GF-D8 (cell line): ENCODE results near the gene POLE2.
"Not testable (repeated sequence)": the region's sequence is repeated elsewhere in the genome, so short reads cannot be mapped to it uniquely, and the experiment has no call there.

Experiments used
- DNase-seq: peaks from one replicate; lab custom pipeline; 2025; lab: John Stamatoyannopoulos, UW

POLE2 gene, protein sequence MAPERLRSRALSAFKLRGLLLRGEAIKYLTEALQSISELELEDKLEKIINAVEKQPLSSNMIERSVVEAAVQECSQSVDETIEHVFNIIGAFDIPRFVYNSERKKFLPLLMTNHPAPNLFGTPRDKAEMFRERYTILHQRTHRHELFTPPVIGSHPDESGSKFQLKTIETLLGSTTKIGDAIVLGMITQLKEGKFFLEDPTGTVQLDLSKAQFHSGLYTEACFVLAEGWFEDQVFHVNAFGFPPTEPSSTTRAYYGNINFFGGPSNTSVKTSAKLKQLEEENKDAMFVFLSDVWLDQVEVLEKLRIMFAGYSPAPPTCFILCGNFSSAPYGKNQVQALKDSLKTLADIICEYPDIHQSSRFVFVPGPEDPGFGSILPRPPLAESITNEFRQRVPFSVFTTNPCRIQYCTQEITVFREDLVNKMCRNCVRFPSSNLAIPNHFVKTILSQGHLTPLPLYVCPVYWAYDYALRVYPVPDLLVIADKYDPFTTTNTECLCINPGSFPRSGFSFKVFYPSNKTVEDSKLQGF

DNA sequence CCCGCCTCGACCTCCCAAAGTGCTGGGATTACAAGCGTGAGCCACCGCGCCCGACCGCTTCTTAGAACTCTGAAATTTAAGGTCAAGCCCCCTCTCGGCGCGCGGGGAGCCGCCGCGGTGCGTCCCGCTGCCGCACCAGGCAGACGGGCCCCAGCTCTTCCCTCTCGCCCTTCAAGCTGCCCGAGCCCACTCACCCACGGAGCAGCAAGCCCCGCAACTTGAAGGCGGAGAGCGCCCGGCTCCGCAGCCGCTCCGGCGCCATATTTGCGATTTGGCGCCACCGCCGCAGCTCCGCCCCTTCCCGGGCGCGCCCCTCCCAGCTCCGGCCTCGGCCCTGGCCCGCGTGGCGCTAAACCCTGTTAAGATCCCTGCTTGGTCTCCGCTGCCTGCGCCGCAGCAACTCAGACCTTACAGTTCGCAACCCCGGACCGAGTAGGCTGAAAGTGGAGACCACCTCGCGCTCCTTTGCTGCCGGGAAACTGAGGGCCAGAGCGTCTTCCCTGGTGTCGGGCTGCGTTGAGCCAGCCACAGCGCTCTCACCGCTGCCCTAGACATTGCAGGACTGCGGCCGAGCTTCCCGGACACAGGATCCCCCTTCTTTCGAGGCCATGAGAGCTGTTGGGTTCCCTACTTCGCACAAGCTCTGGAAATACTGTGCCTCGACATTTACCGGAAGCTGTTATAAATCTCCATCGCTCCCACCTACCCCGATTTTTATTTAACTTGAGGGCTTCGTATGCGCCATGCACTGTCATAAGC lies at the start of gene POLE2:
TSS of gene POLE2 (minus strand) at position 273 of the 759 bp plus-strand sequence. CDS start at position 262, 11 bp downstream.
- DNase-seq: peak; percentile 55

DNA sequence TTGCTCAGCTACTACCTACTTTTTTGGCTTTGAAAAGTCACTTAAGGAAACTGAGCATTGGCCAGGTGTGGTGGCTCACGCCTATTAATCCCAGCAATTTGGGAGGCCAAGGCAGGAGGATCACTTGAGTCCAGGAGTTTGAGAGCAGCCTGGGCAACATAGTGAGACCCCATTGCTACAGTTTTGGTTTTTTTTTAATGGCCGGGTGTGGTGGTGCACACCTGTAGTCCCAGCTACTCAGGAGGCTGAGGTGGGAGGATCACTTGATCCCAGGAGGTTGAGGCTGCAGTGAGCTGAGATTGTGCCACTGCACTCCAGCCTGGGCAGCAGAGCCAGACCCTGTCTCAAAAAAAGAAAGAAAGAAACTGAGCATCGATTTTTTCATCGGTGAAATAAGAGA lies 47.7 kb upstream of the POLE2 start:
- DNase-seq: not testable (repeated sequence)

DNA sequence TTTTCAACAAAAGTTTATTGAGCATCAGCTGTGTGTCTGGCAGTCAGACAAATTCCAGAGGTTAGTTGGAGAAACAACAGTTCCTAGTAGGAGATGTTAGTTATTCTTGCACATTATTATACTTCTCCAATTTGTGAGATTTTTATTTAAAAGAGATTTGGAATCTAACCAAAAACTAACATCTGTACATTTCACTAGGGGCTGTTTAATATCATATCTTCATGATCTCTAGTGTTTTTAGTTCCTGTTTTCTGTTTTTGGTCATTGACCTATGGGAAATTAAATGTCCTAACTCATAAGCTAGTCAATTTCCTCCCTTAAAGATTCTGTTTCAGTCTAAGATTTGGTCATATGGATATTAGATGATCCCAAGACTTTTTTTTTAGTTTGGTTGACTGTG lies 45.8 kb upstream of the POLE2 start:
- DNase-seq: no peak

DNA sequence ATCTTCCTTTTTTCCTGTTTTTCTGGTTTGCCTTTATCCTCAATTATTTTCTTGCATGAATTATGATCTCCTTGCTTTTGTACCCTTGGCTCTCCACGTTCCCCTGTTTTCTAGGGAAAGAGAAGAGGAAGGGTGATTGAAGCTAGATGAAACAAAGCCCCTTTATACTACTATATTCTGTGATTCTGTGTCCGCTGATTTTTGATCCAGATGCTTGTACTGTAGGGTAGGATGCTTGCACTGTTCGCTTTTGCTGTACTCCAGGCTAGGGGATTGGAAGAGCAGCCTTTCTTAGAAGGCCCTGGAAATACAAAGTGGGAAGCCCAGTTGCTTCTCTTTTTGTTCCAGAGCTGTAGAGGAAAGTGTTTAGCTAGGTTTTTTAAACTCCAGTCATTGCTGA lies 44.9 kb upstream of the POLE2 start:
- DNase-seq: no peak

DNA sequence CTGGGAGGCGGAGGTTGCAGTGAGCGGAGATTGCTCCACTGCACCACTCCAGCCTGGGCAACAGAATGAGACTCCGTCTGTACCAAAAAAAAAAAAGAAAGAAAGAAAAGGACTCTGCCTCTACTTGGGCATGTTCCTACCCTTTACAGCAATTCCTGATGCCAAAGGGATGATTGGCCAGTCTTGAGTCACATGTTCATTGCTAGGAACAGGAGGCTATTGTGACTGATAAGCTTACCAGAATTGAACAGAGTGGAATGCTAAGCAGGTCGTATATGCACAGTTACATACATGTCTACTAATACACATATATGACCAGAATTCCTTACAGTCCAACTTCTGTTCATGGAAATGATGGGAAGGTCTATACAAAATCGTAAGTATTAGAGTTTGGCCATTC lies 39.2 kb upstream of the POLE2 start:
- DNase-seq: no peak

DNA sequence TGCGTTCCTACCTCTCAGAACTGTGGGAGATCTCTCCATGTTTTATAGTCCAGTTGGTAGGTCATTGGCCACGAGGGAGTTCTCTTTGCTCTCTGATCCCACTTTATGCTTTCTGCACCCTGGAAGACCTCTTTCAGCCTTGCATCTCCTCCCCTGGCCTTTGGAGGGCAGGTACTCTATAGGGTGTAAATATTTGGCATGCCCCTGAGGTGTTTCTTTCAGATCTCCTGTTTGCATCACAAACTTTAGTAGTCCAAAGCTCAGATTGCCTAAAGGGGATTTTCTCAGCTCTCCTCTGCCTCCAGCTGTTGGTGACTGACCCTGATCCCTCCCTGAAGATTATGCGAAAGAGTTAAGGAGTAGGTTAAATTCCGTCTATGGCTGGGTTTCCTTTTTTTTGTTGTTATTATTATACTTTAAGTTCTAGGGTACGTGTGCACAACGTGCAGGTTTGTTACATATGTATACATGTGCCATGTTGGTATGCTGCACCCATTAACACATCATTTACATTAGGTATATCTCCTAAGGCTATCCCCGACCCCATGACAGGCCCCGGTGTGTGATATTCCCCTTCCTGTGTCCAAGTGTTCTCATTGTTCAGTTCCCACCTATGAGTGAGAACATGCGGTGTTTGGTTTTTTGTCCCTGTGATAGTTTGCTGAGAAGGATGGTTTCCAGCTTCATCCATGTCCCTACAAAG lies 33.9 kb upstream of the POLE2 start:
- DNase-seq: not testable (repeated sequence)

DNA sequence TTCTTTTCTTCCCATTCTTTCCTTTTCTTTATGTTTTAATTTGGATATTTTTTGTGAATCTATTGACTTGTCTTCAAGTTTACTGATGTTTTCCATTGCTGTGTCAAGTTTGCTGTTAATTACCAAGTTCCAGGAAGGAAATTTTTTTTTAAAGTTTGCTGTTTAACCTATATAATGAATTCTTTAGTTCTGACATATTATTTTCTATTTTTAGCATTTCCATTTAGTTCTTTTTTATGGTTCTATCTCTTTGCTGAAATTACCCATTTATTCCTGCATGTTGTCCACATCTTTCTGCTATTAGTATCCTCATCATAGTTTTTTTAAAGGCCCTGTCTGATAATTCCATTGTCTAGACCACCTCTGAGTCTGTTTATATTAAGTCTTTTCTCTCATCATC lies 32.7 kb upstream of the POLE2 start:
- no peak for DNase-seq

DNA sequence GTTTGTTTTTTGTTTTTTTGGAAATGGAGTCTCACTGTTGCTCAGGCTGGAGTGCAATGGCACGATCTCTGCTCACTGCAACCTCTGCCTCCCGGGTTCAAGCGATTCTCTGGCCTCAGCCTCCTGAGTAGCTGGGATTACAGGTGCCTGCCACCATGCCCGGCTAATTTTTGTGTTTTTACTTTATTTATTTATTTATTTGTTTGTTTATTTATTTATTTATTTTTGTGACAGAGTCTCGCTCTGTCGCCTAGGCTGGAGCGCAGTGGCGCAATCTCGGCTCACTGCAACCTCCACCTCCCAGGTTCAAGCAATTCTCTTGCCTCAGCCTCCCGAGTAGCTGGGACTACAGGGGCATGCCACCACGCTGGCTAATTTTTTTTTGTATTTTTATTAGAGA lies 23.0 kb upstream of the POLE2 start:
- DNase-seq: not testable (repeated sequence)

DNA sequence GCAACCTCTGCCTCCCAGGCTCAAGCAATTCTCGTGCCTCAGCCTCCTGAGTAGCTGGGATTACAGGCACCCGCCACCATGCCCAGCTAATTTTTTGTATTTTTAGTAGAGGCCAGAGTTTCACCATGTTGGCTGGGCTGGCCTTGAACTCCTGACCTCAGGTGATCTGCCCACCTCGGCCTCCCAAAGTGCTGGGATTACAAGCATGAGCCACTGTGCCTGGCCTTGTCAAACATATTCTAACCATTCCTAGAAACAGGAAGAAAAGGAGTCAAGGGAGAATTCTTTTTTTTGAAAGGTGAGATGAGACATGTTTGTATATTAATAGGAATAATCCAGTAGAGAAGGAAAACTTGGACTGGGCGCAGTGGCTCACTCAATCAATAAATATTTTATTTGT lies 16.5 kb upstream of the POLE2 start:
- not testable (repeated sequence) for DNase-seq

DNA sequence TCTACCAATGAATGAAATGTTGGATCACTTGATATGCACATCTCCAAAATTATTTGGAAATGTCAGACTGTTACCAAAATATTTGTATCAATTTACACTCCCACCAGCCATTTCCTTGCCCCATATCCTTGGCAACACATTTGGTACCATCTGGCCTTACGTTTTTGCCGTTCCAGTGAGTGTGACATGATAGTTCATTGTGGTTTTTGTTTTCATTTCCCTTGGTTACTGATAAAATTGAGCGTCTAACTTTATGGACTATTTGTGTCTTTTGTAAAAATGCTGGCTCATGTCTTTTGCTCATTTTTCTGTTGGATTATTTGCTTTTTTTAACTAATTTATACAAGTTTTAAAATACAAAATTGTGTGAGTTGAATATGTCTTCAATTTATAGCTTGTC lies 16.0 kb upstream of the POLE2 start:
- DNase-seq: no peak

DNA sequence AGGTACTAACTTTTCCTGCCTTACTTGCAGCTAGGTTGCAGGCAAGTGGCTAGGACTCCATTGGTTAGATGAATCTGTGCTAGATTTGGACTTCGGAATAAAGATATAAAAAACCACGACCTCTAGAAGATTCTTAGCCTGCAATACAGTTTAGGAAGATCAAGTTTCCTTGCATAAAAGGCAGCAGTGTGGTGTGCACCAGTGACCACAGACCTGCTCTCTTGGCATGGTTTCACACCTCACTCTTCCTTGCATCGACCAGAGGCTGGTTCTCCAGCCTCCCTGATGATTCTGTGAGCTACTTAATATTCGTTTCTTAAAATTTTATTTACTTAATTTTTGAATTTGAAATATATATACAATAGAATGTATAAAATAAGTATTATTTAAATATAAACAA lies 14.7 kb upstream of the POLE2 start:
- no peak for DNase-seq

DNA sequence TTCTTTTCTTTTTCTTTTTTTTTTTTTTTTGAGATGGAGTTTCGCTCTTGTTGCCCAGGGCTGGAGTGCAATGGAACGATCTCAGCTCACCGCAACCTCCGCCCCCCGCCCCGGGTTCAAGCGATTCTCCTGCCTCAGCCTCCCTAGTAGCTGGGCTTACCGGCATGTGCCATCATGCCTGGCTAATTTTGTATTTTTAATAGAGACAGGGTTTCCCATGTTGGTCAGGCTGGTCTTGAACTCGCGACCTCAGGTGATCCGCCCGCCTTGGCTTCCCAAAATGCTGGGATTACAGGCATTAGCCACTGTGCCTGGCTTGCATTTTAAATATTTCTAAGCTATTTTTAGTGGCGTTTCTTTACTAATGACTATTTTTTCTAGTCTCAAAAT lies 5.7 kb upstream of the POLE2 start:
- DNase-seq: not testable (repeated sequence)

DNA sequence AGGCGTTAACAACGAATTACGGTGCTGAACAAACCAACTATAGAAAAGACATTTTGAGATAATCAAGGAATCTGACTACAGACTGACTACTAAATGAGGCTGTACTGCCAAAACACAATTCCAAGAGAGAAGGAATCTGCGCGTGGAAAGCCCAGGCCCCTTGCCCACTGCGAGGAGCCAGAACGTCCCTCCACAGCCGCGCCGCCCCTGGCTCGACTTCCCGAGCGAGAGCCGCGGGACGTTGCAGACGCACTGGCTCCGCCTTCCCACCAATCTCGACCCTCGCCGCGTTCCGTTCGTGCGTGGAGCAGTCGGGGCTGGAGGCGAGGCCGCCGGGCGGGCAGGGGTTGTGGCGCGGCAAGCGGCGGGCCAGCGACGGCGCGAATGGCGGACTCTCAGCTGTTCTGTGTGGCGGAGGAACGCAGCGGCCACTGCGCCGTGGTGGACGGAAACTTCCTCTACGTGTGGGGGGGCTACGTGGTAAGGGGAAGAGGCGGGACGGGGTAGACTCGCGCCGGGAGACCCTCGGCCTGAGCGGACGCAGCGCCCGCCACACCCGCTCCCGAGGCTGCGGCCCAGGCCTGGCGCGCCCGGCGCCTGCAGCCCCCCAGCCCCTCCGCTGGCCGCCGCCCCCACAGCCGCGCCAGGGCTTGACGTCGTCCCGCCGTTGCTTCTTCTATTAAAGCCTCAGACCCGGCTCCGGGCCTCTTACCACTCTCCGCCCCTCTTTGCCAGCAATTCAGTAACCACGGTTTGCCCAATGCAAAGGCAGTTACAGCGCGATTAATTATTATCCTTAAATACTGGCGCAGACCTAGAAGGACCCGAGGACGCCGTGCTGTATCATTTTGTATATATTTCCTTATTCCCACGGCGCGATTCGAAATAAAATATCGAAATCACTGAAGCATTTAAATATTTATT lies 5.1 kb upstream of the POLE2 start, which contains the start of gene KLHDC1:
TSS of gene KLHDC1 (plus strand) at position 310 of the 924 bp plus-strand sequence. CDS start at position 385, 75 bp downstream.
- peak; percentile 38 for DNase-seq

DNA sequence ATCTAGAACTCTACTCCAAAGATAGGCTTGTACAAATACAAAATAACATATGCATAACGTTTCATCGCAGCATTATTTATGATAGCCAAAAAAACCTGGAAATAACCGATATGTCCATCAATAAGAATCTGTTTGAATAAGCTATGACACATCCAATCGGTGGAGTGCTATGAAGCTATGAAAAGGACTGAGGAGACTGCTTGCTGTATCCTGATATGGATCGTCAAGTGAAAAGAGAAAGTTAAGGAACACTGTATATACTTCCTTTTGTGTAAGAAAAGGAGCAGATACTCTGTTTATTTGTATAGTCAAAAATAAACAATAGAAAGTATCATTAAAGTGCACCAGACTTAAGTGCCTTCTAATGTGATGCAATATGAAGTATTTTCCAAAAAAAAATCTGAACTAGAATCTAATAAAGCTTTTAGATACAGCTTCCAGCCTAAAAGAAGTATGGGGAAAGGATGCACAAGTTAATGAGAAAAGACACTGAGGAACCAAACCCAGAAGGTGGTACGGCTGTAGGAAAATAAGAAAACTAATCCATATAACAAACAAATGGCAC lies 4.3 kb upstream of the POLE2 start:
- no peak for DNase-seq

DNA sequence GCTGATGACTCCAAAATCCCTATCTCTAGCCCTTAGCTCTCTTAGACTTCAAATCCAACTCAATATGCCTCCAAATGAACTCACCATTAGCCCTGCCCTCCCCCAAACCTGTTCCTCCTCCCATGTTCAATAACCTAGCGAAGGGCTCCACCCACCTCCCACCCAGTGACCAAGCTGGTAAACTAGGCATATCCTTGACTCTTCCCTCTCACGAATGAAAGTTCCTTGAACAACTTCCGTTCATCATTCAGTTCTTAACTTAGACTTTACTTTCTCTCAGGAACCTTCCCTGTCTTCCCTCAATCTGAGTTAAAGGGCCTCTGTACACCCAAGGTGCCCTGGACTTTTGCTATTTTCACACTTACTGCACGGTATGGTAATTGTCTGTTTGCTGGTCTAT lies 3.0 kb upstream of the POLE2 start:
- no peak for DNase-seq

DNA sequence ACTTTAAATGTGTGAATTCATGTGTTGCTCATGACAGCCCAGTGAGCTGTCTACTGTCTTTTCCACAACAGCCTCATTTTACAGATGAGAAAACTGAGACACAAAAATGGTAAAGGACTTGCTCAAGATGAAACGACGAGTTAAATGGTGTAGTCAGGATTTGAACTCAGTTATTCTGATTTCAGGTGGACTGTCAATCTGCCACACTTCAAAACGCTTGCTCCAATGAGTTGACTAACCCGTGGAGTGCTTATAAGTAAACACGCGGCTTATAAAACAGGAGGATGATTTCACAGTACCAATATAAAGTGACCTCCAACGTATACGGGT lies 652 bp upstream of the POLE2 start:
- DNase-seq: no peak

DNA sequence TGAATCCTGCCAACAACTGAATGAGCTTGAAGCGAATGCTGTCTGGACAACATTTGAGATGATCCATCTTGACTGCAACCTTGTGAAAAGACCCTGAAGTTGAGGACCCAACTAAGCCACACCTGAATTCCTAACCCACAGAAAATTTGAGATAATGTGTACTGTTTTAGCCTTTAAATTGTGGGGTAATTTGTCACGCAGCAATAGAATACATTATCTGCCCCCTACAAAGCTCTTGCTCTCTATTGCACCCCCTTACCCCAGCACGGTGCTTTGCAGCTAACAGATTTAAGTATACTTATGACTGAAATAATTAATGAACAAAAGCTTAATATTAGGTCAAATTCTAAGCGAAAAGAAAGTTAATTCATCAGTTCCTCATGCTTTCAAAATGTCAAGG lies 1.6 kb downstream of the POLE2 start:
- no peak for DNase-seq

DNA sequence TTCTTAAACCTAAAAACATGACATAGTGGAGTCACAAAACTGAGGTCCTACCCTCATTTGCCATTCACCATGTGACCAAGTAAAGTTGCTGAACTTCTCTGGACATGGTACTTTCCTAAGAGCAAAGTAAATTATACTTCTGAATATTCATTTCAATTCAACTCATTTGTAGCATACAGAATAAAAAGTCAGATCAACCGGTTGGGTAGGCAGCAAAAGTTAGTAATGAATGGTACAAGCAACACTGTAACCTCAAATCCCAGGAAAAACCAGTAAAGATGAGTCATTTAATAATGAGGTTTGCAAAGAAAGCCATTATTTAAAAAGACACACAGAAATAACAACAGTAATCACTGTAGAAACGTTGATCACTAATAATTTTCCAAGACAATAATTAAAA lies 8.7 kb downstream of the POLE2 start:
- DNase-seq: no peak

DNA sequence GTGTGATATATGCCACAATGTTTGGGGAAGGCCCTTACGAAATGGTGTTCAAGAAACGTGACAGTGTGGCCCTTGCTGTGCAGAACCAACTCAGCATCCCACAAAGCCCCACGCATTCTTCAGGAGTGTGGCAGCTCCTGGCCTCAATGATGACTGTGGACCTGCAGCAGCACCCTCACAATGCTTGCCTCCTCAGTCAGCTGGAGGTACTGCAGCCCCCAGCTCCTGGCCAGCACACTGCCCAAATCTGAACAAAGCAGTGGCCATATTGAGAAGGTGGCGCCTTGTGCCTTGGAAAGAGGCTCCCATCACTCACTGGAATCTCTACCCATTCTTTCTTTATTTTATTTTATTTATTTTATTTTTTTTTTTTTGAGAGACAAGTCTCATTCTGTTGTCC lies 10.4 kb downstream of the POLE2 start:
- DNase-seq: no peak

DNA sequence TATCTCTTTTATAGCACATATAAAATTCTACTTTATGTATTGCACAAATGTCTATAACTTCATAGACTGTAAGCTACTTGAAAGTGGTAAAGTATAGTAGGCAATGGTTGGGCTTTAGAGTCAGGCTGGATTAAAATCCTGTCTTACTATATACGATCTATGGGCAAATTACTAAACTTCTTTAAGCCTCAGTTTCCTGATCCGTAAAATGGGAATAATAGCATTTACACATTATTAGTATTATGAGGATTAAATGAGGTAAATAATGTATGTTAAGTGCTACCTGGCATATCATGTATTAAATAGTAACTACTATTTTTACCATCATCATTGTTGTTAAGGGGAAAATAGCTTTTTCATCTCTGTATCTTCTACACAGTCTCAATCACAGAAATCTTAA lies 14.4 kb downstream of the POLE2 start:
- no peak for DNase-seq

DNA sequence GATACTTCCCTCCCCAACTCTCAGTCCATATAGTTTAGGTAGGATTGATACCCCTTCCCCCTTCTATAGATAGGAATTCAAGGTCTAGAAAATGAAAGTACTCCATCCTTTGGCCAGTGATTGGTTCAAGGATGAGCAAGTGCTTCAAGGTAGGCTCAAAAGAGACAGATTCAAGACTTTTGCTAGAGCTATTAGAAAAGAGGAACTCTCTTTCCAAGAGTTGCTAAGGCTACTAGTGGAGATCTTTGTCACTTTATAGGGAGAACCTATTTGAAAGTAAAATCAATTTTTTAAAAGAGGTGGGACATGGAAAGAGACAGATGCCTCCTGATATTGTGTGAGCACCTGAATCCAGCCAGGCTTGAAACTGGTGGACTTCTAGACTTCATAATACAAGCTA lies 17.5 kb downstream of the POLE2 start:
- no peak for DNase-seq
